GM19328 (cell line): ENCODE measurements around the gene CLIP4.
"Not testable (repeated sequence)": the region's sequence is repeated elsewhere in the genome, so short reads cannot be mapped to it uniquely, and the experiment has no call there.

Experiments
- ATAC-seq: cut with Tn5 transposase; IDR thresholded peaks from one replicate; pipeline ENCODE4 v1.9.1; 2021; ENCODE audit warnings: mild to moderate bottlenecking, moderate library complexity; ENCODE audit not compliant: unreplicated experiment

The CLIP4 gene, protein sequence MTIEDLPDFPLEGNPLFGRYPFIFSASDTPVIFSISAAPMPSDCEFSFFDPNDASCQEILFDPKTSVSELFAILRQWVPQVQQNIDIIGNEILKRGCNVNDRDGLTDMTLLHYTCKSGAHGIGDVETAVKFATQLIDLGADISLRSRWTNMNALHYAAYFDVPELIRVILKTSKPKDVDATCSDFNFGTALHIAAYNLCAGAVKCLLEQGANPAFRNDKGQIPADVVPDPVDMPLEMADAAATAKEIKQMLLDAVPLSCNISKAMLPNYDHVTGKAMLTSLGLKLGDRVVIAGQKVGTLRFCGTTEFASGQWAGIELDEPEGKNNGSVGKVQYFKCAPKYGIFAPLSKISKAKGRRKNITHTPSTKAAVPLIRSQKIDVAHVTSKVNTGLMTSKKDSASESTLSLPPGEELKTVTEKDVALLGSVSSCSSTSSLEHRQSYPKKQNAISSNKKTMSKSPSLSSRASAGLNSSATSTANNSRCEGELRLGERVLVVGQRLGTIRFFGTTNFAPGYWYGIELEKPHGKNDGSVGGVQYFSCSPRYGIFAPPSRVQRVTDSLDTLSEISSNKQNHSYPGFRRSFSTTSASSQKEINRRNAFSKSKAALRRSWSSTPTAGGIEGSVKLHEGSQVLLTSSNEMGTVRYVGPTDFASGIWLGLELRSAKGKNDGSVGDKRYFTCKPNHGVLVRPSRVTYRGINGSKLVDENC

DNA sequence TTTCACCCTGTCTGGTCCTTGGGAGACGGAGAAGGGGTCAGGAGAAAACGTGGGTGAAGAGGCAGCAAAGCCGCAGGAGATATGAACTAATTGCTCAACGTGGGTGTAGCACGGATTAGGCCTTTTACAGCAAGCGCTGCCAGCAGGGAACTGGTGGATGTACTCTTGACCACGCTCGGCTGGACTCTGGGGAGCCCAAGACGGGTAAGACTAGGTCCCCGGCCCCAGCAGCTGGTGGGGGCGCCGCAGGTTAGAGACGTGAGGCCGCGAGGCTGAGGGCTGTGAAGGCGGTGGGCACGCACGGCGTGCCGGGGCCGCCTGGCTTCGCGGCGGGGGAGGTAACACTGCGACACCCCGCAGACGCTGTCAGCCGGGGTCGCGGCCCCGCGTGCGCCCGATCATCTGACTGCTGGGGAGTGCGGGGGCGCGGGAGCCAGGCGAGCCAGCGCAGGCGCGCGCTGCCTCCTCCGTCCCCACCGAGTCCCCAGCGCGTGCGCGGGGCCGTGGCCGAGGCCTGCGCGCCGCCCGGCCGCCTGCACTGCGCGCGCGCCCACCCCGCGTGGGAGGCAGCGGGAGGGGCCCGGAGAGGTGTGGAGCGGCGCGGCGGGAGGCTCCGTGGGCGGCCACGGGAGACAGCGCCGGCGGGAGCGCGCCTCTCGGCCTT, at the start of gene CLIP4:
Gene CLIP4 (plus strand): TSS at position 470 of the 664 bp plus-strand sequence. CDS start 5,974 bp downstream, outside the sequence.
- peak; percentile 50 for ATAC-seq

DNA sequence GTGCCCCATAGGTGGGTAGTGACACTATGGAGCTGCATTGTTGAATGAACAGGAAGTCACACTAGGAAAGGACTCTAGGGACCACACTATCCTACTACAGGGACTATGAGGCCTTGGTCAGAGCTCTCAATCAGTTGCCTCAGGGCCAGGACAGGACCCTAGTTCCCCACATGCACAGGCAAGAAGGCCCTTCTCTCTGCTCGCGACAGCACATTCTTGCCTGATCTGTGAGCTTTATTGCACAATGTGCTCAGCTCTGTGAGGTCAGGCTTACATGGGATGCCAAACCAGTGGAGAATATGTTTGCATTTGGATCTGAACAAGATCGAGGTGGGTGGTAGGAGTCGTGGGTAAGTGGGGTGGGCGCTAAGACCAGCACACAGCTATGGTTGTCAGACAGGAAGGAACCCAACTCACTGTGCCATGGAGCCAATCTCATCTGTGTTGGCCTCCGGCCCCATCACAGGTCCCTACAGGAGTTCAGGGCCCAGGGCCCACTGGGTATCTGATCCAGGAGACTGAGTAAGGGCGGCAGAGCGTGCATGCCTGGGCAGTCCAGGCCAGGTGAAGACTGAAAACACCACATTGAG, 48.8 kb upstream of the CLIP4 start:
- ATAC-seq, result no peak

DNA sequence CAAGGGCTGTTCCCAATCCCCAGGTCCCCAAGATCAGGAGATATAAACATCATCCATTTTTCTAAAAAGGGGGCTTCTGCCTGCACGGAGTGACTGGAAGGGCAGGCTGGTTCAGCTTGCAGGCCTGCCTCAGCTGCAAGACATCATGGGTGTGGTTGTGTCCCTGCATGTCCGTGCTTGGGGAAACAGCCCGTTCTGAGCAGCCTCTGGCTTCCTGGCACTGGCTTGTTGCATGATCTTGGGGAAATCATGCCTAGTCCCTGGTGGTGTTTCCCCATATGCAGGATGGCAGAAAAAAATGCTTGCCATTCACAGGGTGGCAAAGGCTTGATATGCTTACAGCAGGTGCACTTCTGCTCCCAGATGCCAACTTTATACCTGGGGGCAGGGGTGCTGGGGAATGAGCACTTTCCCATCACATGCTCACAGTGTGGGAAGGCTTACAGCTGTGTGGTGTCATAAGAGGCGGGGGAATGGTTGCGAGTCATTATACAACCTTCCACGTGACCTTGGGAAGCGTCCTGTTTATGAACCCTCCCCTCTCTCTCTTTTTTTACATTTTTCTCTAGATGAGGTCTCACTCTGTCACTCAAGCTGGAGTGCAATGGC, 48.1 kb upstream of the CLIP4 start:
- ATAC-seq, result no peak

DNA sequence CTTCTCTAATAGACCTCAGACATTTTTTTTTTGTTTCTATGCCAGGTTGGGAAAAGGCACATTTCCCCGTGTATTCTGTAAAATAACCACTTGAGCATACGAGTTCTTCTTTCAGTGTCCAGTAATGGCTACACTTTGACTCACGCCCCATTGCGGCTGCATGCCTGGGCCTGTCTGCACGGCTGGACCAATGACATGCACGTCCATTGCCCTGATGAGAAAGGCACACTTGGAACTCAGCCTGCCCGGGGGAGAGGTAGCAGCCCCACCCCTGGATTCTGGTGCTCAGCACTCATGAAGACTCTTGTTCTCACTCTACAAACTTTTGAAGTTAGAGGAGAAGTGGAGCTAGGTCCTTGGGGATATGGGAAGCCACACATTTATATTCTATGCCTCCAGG, 46.7 kb upstream of the CLIP4 start:
- no peak for ATAC-seq

DNA sequence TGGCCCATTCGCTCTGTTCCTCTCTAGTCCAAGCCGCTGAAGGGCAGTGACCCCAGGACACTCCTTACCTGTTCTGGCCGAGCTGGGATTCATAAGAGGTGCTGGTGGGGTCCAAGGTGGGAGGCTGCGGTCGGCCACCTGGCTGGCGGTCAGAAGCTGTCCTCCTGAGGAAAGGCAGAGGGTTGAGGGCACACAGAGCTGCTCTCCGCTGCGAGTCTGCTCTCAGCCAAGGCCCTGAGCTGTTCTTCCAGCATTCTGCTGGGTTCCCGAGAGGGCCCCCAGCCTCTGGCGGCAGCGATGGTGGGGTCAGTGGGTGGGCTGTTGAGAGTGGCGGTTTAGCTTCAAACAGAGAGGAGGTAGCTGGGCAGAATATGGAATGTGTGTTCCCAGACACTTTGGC, 44.7 kb upstream of the CLIP4 start:
- no peak for ATAC-seq

DNA sequence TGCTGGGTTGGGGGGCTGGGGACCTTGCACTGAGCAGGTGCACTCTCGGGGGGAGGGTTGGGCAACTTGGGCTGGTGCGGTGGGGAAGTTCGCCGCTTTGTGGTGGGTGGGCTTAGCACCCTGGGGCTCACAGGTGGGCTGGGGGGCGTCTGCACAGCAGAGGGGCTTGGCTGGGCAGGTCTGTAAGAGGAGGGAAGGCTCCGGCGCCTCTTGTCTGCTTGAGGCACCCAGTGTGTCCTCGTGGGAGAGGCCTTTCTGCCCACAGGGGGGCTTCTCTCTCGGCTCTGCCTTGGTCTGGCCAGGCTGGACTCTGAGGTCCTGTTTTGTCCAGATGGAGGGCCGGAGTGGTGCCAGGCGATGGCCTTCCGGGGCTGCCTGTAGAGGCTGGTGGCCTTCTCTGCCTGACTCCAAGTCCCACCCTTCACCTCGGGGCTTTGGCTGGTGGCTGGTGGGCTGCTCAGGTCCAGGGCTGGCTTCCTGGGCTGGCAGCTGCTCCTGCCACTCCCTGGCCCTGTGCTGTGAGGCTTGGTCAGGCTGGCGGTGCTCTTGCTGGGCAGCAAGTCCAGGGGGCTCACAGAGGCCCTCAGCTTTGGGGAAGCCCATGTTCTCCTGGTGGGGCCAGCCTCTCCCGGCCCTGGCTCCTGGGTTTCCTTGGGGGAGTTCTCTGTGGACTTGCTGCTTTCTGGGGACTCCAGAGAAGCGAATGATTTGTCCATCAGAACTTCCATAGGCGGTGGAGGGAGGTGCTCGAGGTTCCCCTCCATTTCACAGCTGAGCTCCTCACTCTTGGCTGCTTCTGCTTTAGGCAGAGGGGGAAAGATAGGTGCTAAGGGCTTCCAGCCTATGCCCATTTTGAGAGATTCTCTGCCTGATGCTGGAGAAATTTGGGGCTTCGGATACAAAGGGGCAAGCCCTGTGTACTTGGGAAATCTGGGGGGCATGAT, 43.9 kb upstream of the CLIP4 start:
- ATAC-seq, result no peak

DNA sequence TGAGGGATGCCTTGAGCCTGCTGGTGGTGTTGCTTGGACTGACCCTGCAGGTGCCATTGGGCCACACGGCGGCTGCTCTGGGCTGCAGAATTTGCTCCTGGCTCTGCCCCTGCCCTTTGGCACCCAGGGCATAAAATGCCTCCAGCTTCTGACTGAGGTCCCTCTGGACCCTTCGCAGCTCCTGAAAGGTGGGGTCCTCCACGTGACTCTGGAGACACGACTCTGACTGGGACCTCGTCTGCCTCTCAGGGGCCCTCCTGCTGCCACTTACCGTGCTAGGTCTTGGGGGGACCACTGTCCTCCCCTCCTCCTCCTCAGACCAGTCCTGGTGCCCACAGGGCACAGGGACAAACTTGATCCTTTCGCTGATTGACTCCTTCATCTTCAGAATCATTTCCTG, 43.0 kb upstream of the CLIP4 start:
- no peak for ATAC-seq

DNA sequence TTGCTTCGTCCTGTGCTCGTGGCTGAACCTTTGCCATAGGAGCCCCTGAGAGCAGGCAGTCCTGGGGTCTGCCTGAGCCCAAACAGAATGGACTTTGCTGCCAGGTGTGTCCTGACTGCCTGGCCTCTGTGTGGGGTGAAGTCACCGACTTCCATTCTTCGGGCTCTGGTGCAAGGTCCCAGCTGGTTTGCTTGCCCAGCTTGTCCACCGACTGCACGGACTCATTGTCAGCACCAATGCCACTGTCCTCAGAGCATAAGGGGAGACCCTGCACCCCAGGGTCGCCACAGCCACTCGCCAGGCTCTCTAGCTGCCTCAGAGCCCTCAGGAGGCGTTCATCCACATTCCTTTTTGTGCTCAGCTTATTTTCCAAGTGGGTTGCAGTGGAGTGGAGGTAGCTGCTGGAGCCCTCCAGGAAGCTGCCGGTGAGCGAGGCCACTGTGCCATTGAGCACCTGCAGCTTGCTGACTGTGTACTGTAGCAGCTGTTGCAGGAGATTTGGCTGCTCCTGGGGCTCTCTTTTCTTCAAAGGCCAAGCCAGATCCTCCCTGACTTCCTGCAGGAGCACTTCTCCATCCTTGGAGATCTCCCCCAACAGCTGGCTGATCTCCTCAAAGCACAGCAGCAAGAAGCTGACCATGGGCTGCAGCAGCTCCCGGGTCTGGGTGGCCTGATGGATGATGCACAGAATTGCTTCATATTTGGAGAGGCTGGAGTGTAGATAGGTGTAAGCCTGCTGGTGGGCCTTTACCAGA, 42.1 kb upstream of the CLIP4 start:
- no peak for ATAC-seq

DNA sequence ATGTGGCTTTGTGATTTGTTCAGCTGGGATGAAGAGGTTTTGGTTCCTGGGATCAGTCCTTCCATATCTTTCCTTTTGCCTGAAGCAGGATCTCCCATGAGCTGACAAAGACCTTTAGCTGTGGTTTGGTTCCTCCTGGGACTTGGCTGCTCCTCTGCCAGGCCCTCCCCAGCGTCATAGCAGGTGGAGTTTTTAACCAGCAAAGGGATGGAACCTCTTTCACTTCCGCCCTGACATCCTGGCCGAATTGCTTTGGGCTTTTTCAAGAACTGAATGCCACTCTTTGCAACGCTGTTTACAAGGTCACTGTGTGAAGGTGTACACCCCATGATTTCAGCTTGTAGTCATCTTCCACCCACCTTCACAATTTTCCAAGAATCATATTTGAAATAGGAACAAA, 41.3 kb upstream of the CLIP4 start:
- ATAC-seq, result no peak

DNA sequence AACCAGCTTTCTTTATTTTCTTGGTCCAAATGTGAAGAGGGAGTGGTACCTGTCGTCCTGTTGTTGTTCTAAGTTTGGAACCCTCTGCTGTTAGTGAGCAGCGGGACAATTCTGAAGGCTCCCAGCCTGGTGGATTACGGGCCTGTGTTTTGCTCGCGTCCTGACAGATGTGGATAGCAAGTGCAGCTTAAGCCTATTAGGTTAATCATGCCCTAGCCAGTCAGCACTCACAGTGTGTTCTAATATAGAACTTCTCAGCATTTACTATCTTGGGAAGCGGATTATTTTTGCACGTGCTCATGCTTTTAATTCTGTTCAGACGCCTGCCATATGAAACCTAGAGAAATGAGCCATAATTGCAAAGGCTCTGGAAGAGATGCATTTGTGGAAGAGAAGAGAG, 40.8 kb upstream of the CLIP4 start, which contains the start of gene PCARE:
Gene PCARE (minus strand): TSS at position 113 of the 400 bp plus-strand sequence. CDS start 262 bp downstream, outside the sequence.
- ATAC-seq, result no peak

DNA sequence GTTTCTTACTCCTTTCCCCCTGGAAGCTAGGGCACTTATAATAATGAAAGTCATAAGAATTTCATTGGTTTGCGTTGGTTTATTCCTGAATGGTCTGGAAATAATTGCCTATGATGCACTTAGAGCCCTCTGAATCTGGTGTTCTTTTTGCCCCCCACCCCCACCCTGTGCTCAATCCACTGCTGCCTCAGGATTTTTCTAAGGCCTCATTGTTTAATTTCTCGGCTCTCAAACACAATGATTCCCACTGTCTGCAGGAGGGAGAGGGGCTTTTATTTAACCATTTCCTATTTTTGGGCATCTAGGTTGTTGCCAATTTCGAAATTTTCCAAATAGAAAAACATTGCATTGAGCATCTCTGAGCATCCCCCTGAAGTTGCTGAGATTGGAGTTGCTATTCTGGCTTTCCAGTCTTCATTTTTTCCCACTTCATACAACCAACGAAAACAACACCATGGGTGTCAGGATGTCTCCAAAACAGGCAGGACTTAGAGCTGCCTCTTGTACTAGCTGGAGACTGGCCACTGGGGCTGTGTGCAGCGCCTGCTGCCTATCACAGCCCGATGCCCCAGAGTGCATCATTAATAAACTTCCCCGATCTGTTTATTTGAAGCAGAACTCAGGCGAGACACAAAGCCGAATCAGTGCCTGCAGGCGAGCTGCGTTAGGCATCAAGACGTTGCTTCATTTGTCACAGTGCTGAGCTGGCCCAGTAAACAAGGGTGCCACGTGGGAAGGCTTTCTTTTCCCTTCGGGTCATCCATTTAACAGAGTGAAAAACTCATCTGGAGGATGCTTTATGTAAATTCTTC, 39.1 kb upstream of the CLIP4 start:
- no peak for ATAC-seq

DNA sequence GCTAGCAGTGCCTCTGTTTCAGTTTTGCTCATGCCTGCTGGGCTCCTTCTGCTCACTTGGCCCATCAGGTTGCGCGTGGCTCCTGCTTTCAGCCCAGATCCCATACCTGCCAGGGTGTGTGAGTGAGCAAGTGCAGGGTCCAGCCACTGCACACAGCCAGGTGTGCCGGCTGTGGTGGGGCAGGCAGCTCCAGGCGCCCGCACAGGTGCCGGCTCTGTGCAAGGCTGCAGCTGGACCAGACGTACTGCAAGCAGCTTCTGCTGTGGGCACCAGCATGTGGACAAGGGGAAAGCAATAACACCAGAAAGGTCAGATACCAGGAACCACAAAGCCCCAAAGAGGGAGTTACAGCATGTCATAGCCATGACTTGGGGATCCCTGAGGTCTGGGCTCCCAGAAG, 35.3 kb upstream of the CLIP4 start:
- ATAC-seq, result no peak

DNA sequence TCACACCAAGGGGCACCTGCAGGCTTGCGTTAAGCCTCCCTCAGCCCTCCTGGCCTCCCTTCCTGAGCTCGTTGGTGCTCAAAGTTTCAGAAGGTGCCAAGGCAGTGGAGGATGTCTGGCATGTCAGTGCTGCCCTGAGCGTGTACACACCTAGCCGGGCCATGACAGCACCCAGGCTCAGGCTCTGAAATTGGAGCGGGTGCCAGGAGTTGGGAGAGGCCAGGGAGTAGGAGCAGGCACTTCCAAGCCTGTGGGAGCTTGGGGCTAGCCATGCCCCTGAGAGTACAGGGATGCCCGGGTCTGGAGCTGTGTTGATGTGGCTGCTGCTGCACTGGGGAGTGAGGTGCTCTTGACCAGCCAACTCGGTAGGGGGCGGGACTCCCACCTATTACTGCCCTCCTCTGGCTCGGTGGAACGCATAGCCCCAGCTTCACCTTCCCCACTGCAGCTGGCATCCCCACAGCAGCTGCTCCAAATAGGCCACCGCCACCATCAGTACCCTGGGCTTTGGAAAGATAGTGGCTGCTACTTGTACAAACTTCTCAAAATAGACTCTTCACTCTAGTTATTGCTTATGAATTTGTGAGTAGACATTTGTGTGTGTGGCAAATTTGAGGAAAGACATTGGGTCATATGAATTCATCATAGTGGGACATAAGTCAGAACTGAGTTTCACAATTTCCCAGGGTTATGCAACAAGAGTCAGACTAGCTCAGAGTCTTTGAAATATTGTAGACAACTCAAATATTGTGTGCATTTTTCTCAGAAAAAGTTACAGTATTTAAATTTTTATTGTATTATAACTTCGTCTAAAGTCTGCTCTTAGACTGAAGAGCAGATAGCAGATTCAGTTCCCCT, 34.1 kb upstream of the CLIP4 start:
- ATAC-seq, result no peak

DNA sequence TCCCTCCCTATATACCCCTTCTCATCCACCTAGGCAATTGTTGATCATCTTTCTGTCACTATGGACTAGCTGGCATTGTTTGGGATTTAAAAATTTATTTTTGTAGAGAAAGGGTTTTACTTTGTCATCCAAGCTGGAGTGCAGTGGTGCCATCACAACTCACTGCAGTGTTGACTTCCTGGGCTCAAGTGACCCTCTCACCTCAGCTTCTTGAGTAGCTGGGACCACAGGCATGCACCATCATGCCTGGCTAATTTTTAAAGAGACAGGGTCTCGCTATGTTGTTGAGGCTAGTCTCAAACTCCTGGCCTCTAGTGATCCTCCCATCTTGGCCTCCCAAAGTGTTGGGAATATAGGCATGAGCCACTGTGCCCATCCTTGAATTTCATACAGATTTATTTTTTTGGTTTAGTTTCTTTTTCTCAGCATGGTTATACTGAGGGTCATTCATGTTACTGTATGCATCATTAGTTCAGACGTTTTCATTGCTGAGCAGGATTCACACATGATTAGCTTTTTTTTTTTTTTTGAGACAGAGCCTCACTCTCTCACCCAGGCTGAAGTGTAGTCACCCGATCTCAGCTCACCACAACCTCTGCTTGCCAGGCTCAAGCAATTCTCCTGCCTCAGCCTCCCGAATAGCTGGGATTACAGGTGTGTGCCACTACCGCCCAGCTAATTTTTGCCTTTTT, 32.3 kb upstream of the CLIP4 start:
- ATAC-seq, result no peak

DNA sequence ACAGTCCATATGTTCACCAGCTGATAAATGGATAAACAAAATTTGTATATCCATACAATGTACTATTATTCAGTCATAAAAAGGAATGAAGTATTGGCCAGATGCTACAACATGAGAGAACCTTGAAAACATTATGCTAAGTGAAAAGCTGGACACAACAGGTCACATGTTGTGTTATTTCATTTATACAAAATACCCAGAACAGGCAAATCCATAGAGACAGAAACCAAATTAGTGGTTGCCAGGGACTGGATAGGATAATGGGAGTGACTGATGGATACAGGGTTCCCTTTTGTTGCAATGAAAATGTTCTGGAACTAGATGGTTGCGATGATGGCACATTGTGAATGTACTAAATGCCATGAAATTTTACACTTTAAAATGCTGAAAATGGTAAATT, 30.7 kb upstream of the CLIP4 start:
- no peak for ATAC-seq

DNA sequence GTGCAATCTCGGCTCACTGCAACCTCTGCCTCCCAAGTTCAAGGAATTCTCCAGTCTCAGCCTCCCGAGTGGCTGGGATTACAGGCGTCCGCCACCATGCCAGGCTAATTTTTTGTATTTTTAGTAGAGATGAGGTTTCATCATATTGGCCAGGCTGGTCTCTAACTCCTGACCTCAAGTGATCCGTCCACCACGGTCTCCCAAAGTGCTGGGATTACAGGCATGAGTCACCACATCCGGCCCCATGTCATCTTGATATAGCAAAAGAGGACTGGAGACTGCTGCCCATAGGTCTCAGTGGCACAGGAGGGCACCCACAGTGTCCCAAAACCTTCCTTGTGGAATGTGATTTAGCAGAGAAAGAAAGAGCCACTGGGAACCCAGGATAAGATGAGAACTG, 24.9 kb upstream of the CLIP4 start:
- ATAC-seq, result not testable (repeated sequence)

DNA sequence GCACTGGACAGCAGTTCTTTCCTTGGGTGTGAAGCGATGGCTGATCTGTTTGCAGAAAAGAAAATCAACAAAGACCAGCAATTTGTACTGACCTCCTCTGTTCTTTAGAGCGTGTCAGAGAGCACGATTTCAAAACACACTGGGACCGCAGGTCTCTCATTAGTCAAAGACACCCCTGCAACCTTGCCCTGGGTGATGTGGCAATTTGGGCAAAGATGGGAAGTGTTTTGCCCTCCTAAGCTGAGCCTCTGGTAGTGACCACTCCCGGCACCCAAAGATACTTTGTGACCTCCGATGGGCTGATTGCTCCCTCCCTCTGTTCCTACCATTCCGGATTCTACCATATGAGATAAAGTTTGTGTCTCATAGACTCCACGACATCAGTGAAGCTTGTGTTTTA, 18.2 kb upstream of the CLIP4 start:
- no peak for ATAC-seq
